ACC112 (cell line): ENCODE results near the gene CTXN2.

ENCODE experiments used
- H2AFZ ChIP-seq: fragments of 200-600 bp; sonication (generic); one replicate; pipeline ENCODE4 v1.6.0; 2017; ENCODE audit warnings: antibody characterized with exemption, low read length; ENCODE audit not compliant: unreplicated experiment
- H3K27ac ChIP-seq: fragments of 200-600 bp; sonication (generic); 2 replicates; pipeline ENCODE4 v1.5.1; 2014; ENCODE audit warnings: low read depth, mild to moderate bottlenecking, antibody characterized with exemption, low read length, moderate library complexity
- H3K27me3 ChIP-seq: fragments of 200-600 bp; sonication (generic); 2 replicates; pipeline ENCODE4 v1.6.1; 2014; ENCODE audit warnings: mild to moderate bottlenecking, antibody characterized with exemption, low read length, moderate library complexity, mixed read lengths; ENCODE audit not compliant: insufficient read depth
- H3K36me3 ChIP-seq: fragments of 200-600 bp; sonication (generic); 2 replicates; pipeline ENCODE4 v1.6.1; 2016; ENCODE audit warnings: mild to moderate bottlenecking, antibody characterized with exemption, low read length, moderate library complexity, mixed read lengths; ENCODE audit not compliant: insufficient read depth
- H3K4me1 ChIP-seq: fragments of 200-600 bp; sonication (generic); one replicate; pipeline ENCODE4 v1.6.1; 2016; ENCODE audit warnings: low read length, mixed read lengths; ENCODE audit not compliant: insufficient read depth, unreplicated experiment, control insufficient read depth
- H3K4me3 ChIP-seq: fragments of 200-600 bp; sonication (generic); 2 replicates; pipeline ENCODE4 v1.5.1; 2014; ENCODE audit warnings: mild to moderate bottlenecking, low read depth, low read length
- H3K79me2 ChIP-seq: fragments of 200-600 bp; sonication (generic); one replicate; pipeline ENCODE4 v1.6.0; 2016; ENCODE audit warnings: low read length; ENCODE audit not compliant: control insufficient read depth, unreplicated experiment, insufficient read depth

The CTXN2 gene

DNA sequence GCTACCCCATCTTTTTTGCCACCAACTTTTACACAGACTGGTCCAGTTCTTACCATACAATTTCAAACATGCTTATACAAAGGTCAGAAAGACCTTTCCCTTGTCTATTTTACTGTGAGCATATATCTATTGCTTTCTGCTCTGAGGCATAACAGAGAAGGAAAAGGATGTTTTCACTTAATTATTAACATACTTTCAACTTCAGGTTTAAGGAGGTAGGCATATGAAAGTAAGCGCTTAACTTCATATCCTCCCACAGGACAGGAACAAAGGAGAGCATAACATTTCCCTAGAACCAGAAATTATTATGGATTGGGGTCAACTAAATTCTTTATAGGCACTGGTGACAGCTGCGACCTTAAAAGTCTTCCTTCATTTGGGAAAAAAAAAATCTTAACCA is 14.5 kb upstream of the CTXN2 start:
- Histone ChIP-seq H3K4me1 (peaks cover 12% of the 10 kb centered on the region), H3K79me2 (peaks cover 15% of the 10 kb centered on the region), H2AFZ (peak overlapping the region; percentile 99), H3K27ac (peak overlapping the region; percentile 43; the same call in 1 of the 2 replicates), H3K36me3 (peaks cover 8% of the 10 kb centered on the region; the same call in 1 of the 2 replicates), H3K4me3 (peak overlapping the region; percentile 93), H3K27me3 (no peaks in the 10 kb centered on the region)

- Histone ChIP-seq H3K4me1 (peaks cover 12% of the 10 kb centered on the region), H3K27ac (peak overlapping the region; percentile 43; the same call in 1 of the 2 replicates), H3K27me3 (no peaks in the 10 kb centered on the region), H3K79me2 (peaks cover 15% of the 10 kb centered on the region), H2AFZ (peak overlapping the region; percentile 99), H3K4me3 (peak overlapping the region; percentile 93), H3K36me3 (peaks cover 8% of the 10 kb centered on the region; the same call in 1 of the 2 replicates)
Measured at GRCh38 chr15:48177383-48177765, 14.1 kb upstream of the CTXN2 start.

DNA sequence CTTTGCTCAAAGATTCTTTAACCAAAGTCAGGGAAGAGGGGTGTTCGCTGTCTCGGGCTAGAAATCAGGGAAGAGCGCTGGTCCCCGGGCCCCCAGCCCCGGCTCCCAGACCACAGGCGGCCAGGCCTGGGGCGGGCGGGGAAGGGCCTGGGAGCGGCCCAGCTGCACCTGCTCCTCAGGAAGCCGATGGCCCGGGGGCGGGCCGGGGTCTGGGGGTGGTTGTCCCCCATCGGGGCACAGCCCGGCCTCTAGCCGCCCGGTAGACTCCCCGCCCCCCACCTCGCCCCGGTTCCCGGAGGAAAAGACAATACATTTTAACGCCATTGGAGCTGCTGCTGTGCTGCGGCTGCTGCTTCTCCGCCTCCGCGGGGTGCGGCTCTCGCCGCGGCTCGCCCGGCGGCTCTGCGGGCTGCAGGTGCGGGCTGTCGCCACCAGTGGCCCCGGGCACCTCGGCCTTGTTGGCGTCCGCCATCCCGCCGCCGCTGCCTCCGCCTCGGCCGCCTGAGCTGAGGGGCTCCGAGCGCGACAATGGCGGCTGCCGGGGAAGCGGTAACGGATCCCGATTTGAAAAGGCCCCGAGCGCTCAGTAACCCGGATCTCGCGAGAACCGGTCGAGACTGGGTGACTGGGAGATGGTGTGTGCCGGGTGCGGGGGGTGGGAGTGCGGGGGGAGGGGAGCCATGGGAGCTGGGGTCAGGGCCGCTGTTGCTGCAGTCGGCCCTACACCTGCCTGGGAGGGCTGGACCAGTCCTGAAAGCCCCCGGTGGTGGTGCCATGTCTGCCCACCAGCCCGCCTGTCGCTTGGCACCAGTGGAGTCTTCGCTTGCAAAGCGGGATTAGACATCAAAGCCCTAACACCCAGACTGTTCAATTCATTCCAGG is 13.5 kb upstream of the CTXN2 start, which contains the start of gene MYEF2:
MYEF2 (minus strand) TSS at position 530 of the 882 bp plus-strand sequence; CDS start at position 472, 58 bp downstream.
- Histone ChIP-seq H3K4me3 (peak within 1 kb of the TSS; percentile 93), H3K4me1 (peaks cover 12% of the 10 kb centered on the region), H3K27me3 (no peaks in the 10 kb centered on the region), H2AFZ (peak within 1 kb of the TSS; percentile 99), H3K36me3 (0 out of 2 replicates have a peak, but pooled peaks cover 2% of the 10 kb centered on the region), H3K79me2 (peaks cover 13% of the 10 kb centered on the region), H3K27ac (peak within 1 kb of the TSS; percentile 43; the same call in 1 of the 2 replicates)

DNA sequence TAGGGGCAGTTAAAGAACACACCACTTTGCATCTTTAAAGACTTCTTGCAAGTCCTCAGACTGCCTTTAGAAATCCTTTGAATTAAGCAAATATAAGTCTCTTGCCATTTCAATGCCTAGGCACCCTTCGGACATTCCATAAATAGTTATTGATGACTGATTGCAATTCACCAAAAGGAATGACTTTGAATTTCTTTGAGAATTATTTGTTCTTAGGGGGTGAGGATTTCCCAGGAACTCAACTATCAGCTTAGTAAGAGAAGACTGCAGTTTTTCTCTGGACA is 12.9 kb upstream of the CTXN2 start:
- H3K27ac ChIP-seq, result no peak overlapping the region
- peaks cover 12% of the 10 kb centered on the region for H3K4me1 ChIP-seq
- H2AFZ ChIP-seq, result peak overlapping the region; percentile 99
- peaks cover 11% of the 10 kb centered on the region for H3K79me2 ChIP-seq
- no peaks in the 10 kb centered on the region for H3K27me3 ChIP-seq
- H3K4me3 ChIP-seq, result peak overlapping the region; percentile 93
- H3K36me3 ChIP-seq, result no peaks in the 10 kb centered on the region

DNA sequence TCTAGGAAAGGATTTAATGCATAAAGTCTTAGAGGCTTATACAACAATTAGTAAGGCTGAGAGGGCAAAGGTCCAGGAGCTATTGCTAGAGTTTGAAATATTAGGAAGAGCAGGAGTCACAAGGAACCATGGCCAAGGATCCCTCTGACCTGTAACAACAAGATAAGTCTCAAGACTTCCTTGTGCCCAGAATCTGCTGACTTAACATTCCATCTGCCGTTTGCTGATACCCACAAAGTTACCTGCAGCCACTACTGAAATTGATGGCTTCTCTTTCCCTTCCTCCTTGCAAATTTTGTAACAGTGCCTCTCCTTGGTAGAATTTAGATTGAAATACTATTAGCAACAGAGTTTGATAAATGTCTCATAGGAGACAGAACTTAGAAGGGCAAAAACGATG is 8.7 kb upstream of the CTXN2 start:
- Histone ChIP-seq H2AFZ (peak overlapping the region; percentile 21), H3K4me1 (no peaks in the 10 kb centered on the region), H3K79me2 (no peaks in the 10 kb centered on the region), H3K36me3 (no peaks in the 10 kb centered on the region), H3K4me3 (peak overlapping the region; percentile 50), H3K27ac (no peak overlapping the region), H3K27me3 (peaks cover 29% of the 10 kb centered on the region)

- Histone ChIP-seq H3K27me3 (peaks cover 48% of the 10 kb centered on the region), H3K79me2 (no peaks in the 10 kb centered on the region), H3K4me1 (no peaks in the 10 kb centered on the region), H3K4me3 (no peak overlapping the region), H3K27ac (no peak overlapping the region), H3K36me3 (no peaks in the 10 kb centered on the region), H2AFZ (no peak overlapping the region)
Measured at GRCh38 chr15:48185529-48185928, 5.9 kb upstream of the CTXN2 start.

GRCh38 chr15:48186271-48186670 is 5.2 kb upstream of the CTXN2 start:
- H3K36me3 ChIP-seq, result no peaks in the 10 kb centered on the region
- H3K4me3 ChIP-seq, result no peak overlapping the region
- no peak overlapping the region for H2AFZ ChIP-seq
- no peaks in the 10 kb centered on the region for H3K4me1 ChIP-seq
- H3K27me3 ChIP-seq, result peaks cover 56% of the 10 kb centered on the region
- H3K79me2 ChIP-seq, result no peaks in the 10 kb centered on the region
- no peak overlapping the region for H3K27ac ChIP-seq

GRCh38 chr15:48190932-48191573 is 412 bp upstream of the CTXN2 start:
- Histone ChIP-seq H3K4me1 (no peaks in the 10 kb centered on the region), H3K27ac (no peak overlapping the region), H2AFZ (no peak overlapping the region), H3K27me3 (peaks cover 86% of the 10 kb centered on the region), H3K36me3 (no peaks in the 10 kb centered on the region), H3K79me2 (no peaks in the 10 kb centered on the region), H3K4me3 (peak overlapping the region; percentile 59)

DNA sequence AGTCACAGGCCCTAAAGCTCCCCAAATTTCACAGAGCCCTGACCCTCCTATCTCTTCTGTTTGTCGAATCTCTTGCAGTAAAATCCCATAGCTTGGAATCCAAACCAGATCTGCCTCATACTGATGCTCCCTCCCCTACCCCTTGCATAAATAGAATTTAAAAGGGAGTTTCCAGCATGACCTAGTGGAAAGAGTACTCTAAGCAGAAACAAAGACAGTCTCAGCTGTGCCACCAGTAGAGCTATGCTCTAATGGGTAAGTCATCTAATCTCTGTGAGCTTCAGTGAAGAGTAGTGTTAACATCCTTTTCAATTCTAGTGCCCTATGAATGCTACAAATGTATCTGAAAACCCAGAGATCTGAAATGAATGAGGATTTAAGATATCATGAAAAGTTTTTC is 10.6 kb downstream of the CTXN2 start:
- no peaks in the 10 kb centered on the region for H3K4me1 ChIP-seq
- no peak overlapping the region for H2AFZ ChIP-seq
- H3K27ac ChIP-seq, result no peak overlapping the region
- no peaks in the 10 kb centered on the region for H3K79me2 ChIP-seq
- H3K4me3 ChIP-seq, result no peak overlapping the region
- no peaks in the 10 kb centered on the region for H3K36me3 ChIP-seq
- peaks cover 83% of the 10 kb centered on the region for H3K27me3 ChIP-seq

DNA sequence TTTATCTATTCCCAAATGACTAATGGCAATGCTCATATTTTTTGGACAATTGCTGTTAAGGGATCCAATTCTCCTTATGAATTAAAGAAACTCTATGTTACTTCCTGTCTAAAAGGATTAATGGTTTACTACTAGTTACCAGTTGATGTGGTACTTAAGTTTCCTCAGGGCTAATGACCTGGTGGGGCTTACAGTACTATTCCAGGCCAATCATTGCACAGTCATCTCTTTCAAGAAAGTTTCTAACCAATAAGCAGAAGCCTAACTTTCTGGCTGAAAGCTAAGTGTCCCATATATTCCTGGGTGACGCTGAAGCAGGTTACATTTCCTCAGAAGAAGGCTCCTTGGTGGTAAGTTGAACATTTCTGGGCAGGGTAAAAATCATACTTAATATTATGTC is 14.5 kb downstream of the CTXN2 start, which contains the start of gene SLC12A1:
SLC12A1 (plus strand) TSS at position 322 of the 400 bp plus-strand sequence. CDS start 1,418 bp downstream, outside the sequence.
- H3K4me3 ChIP-seq, result no peak within 1 kb of the TSS
- no peak within 1 kb of the TSS for H2AFZ ChIP-seq
- H3K79me2 ChIP-seq, result no peaks in the 10 kb centered on the region
- peaks cover 54% of the 10 kb centered on the region for H3K27me3 ChIP-seq
- H3K36me3 ChIP-seq, result no peaks in the 10 kb centered on the region
- no peaks in the 10 kb centered on the region for H3K4me1 ChIP-seq
- H3K27ac ChIP-seq, result no peak within 1 kb of the TSS
